GDM1 (cell line): ENCODE results near the gene LONP2.
"Not testable (repeated sequence)": the region's sequence is repeated elsewhere in the genome, so short reads cannot be mapped to it uniquely, and the experiment has no call there.

Source experiments
- DNase-seq: peaks from one replicate; lab custom pipeline; 2025; lab: John Stamatoyannopoulos, UW

Gene LONP2

GRCh38 chr16:48395375-48395774 lies 151.3 kb downstream of the LONP2 start:
- no peak for DNase-seq

- not testable (repeated sequence) for DNase-seq
Observed at GRCh38 chr16:48402547-48402946, 158.4 kb downstream of the LONP2 start.

GRCh38 chr16:48405153-48405552 lies 161.1 kb downstream of the LONP2 start:
- no peak for DNase-seq

- no peak for DNase-seq
Observed at GRCh38 chr16:48405907-48406306, 161.8 kb downstream of the LONP2 start.
